IPS-11a (cell line): ENCODE results near the gene KCNMA1.

Experiments used
- H3K4me3 ChIP-seq: one replicate; pipeline ENCODE4 v1.5.1; 2013; ENCODE audit warnings: low read depth, low read length, control low read depth

The KCNMA1 gene

DNA sequence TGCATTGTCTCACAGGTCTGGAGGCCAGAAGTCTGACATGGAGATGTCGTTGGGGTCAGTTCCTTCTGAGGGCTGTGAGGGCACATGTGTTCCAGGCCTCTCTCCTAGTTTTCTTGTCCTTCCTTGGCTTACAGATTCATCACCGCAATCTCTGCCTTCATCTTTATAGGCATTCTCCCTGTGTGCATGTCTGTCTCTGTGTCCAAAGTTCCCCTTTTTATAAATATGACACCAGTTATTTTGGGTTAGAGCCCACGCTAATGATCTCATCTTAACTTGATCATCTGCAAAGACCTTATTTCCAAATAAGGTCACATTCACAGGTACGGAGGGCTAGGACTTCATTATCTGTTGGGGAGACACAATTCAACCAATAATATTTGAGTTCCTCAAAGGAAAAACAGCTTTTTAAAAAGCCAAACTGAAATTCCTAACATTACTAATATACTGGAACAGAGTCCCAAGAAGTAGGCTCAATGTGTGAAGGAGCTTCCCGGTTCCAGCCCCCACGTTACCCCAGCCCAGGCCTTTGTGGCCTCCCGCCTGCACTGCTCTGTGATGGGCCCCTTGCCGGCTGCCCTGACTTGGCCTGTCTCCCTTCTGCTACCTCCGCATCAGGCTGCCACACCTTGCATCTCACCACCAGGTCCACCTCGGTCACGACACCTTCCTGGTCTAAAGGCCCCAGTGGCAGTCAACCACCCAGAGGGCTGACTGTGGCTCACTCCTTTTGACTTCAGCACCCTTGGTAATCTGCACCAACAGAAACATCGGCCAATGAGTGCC is 142.7 kb downstream of the KCNMA1 start:
- H3K4me3 ChIP-seq, result no peak overlapping the region

DNA sequence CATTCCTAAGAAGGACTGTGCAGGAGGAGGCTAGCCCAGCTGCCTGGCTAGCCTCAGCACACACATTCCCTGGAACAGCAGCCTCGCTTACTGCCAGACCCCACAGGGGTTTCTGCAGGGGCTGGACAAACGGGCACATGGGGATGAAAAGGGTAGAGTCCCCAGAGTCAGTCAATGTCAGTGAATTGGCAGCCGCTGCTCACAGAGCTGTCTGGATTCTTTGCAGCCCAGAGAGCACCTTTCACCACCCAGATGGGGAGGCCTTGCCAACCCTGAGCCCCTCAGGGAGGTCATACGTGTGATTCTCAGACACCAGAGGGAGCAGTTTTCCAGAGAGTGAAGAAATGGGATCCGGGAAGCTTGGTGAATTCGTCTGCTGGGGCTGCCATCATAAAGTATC is 143.3 kb downstream of the KCNMA1 start:
- no peak overlapping the region for H3K4me3 ChIP-seq

DNA sequence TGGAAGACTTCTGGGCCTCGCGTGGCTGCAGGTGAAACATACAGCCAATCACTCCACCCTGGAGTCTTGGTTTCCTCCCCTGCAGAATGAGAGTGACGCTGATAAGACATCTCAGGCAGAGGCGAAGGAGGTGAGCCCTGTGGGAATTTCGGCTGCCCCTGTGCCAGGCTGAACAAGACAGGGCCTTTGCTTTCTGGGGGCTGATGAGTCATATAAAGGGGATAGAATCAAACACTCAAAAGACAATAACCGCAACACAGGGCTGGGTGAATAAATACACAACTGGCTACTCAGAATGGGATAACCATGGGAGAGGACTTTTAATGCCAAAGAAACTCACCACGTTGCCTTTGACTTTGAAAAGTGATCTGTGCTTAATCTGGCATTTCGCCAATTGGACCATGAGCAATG is 143.8 kb downstream of the KCNMA1 start:
- H3K4me3 ChIP-seq, result no peak overlapping the region

DNA sequence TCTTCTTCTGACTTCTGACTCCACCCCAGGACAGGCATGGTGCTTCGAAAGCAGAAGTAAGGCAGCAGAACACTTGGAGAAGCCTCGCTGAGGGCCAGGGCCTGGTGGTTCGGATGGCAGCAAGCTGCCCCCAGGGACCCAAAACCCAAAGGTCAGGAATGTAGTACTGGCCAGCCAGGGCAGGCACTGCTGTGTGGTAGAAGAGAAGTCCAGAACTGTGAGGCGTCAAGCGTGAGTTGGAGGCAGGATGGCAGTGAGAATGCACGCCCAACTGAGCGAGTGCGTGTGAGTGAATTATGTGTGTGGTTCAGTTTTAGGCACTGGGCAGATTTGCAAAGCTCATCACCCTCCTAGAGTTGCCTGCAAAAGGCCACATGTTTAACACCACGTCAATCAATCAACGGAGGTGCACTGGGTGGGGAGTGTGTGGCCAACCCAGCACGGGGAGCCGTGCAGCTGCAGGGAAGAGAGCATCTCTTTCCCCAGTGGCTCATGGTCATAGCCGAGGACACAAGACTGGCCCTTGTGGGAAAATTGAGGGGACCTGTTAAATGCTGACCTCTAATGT is 144.3 kb downstream of the KCNMA1 start:
- no peak overlapping the region for H3K4me3 ChIP-seq

DNA sequence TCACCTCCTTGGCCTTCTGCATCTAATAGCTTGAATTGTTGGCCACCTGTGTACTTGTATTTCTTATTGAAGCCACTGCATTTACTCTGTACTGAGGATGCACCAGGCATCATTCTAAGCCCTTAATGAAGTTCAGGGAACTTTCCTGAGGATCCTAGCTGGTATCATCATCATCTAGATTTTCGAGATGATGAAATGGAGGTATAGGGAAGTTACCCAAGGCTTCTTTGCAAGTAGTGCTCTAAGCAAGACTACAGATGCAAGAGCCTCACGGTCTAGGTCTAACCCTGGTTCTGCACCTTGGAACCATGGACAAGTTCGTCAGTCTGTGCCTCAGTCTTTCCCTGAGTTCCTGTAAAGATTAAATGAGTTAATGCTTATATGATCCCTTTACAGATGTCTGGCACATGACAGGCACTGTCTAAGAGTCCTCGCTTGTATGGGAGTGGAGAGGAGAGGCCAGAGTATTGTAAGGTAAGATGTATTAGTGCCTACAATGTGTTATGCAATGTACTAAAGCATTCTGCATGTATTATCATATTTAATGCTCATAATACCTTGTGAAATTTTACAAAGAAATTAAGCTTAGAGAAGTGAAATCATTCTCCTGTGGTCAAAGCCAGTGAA is 145.1 kb downstream of the KCNMA1 start:
- no peak overlapping the region for H3K4me3 ChIP-seq

DNA sequence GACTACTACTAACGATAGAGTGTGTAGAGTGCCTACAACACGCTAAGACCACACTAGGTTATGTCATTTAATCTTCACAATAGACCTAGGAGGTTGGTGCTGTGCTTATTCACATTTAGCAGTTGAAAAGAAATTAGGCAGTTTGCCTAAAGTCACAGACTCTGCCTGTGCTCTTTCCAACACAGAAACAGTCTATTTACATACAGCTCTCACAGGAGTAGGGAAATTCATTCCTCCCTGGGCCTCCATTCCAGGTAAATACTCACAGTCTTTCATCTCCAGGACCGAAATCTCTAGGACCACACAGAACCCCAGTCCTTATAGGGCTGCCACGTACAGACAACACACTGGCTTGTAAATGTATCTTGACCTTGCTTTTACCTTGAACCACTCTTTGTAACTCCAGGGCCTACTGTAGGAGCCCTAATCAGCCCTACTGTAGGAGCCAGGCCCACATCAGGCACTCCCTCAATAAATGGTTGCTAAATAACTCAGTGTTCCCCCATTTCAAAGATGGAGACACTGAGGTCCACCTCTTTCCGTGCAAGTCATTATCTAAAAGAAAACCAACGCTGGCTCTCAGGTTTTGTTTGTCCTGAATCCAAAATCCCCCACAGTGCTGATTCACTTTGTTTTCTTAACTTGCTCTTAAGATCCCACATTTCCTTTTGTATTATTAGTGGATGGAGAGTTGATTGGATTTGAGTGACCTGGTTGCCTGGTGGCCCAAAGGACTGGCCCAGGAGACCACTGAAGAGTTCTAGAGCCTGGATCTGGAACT is 146.9 kb downstream of the KCNMA1 start:
- H3K4me3 ChIP-seq, result no peak overlapping the region

DNA sequence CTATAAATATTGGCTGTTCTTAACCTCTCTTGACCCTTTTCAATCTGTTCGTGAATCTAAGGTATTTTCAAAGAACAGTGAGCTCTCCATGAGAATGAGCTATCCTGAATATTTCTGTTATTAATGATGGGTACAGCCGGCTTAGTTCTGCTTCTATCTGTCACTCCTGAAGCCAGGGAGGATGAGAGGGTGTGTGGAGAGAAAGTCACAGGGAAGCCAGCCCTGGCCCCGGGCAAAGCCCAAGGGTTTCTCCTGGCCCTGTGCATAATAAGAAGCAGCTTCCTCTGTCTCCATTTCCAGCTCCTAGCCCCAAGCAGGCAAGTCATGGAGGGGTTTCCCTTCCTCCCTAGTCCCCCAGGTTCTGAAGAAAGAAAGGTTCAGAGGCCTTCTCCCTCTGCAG is 151.1 kb downstream of the KCNMA1 start:
- H3K4me3 ChIP-seq, result no peak overlapping the region

DNA sequence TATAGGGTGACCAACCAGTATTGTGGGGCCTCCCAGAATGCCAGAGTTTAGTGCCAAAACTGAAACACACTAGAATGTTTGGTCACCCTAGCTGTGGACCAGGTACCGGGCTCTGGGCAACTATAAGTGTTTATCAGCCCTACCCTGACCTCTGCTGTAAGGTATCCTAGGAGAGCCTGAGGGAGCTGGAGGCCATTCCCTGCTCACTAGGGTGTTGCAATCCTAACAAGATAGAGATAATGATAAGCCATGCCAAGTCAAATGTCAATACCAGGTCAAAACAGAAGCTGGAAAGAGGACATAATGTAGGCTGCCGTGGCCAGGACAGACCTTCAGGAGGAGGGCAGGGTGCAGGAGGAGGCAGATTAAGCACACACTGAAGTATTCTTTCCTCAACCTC is 151.8 kb downstream of the KCNMA1 start:
- no peak overlapping the region for H3K4me3 ChIP-seq

DNA sequence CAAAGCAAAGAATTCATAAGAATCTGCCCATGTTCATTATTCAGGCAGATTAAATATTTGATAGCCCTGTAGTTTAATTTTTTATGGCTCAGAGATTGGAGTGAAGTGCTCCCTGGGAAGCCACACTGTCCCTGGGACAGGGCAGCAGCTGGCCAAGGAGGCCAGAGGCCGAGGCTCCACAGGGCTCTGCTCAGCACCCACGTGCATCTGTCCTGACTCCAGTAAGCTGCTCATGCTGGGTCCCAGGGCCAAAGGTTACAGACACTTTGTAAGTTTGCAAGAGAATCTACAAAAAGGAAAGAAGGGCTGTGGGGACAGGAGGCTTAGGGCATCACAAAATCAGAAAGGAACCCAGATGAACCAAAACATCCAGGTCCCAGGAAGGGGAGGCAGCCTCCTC is 155.5 kb downstream of the KCNMA1 start:
- no peak overlapping the region for H3K4me3 ChIP-seq

DNA sequence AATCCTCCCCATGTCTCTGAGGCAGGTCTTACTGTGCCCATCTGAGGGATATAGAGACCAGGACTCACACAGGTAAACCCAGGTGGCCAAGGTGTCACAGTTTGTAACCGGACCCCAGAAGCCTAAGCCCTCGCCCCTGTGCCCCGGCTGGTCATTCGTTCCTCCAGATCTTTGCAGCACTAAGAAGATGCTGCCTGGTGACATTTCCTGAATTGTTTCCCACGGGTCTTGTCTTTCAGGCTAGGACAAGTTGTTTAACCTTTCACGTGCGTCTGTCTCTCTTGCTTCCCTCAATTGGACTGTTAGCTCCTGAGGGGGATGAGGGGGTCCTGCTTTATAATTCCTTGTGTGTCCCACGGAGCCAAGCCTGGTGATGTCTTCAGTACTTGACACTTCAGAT is 158.0 kb downstream of the KCNMA1 start:
- no peak overlapping the region for H3K4me3 ChIP-seq

DNA sequence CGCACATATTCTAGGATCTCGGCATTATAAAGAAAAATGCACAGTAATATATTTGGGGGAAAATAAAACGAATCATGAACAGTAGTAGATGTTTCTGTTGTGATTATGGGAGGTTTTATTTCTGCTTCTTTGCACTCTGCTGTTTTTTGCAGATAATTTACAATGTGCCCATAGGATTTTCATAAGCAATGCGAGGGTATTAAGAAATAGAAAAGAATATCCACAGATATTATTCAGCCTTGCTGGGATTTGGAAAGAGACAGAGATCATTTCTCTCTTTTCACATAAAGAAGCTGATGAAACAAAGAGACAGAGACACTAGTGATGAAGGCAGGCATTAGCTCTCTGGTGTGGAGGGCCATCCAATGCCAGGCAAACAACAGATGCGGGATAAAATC is 158.6 kb downstream of the KCNMA1 start:
- H3K4me3 ChIP-seq, result no peak overlapping the region

DNA sequence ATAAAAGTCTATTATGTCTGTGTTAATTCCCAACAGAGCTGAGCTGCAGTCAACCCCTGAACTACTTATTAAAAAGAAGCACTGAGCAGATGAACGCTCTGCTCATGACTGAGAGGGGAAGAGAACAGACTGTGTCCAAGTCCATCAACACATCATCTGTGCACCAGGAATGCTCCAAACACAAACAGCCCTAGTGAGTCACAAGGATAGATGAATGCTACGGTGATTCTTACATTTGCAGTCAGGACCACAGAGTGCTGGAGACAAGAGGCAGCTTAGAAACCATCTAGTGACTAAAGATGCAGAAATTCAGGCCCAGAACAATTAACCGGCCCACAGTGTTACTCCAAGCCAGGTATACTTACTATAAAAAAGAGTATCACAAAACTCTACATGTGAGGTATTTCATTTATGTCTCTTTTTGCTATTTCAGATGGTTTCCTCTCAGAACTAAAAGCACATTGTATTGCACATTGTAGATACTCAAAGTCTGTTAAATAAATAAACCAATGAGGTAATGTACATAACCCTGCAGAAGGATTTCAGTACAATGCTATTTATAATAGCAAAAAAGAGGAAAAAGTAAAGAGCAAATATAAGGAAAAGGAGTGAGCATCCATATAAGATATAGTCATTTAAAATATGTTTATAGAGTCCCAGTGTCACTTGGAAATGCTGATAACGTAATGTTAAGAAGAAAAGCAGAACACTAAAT is 159.2 kb downstream of the KCNMA1 start:
- no peak overlapping the region for H3K4me3 ChIP-seq

DNA sequence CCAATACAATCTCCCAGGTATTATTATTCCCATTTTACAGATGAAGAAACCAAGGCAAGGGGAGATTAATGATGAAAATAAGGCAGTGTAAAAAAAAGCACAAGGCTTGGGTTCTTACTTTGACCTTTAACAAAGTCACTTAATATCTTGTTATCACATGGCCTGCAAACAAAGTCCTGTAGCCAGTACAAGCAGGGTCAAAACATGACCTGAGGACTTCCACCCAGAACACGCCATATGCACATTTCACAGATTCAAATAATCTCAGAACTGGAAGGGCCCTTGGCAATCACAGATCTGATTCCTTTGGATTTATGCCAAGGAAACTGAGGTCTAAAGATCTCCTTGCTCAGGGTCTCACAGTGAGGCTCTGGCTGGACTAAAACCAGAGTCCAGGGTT is 162.1 kb downstream of the KCNMA1 start:
- H3K4me3 ChIP-seq, result no peak overlapping the region

DNA sequence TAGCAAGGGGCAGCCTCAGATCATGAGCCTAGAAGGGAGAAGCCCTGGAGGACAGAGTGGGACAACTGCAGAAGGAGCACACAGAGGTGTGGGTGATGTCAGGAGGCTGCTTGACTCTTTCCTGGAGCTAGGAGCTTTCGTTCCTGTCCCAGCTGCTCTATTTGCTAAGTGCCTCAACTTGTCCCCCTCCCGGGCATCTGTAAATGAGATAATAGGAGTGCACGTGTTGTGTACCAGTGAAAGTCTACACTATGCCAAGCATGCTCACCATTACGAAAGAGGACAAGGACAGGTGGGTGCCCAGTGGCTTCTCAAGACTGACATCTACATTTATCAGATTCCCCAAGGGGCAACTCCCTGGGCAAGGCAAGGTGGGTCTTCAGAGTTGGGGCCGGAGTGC is 162.7 kb downstream of the KCNMA1 start:
- no peak overlapping the region for H3K4me3 ChIP-seq

DNA sequence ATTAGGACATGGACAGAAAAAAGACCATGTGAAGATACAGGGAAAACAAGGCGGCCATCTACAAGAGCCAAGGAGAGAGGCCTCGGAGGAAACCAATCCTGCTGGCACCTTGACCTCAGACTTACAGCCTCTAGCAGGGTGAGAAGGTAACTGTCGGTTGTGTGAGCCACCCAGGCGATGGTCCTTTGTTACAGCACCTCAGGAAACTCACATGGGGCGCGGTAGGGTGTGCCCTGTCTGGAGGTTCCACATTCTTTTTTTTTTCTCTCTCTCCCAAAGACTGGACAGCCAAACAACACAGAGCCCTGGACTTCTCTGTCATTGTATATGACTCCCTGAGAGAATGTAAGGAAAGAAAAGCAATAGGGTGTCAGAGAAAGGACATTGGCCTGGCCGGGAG is 163.2 kb downstream of the KCNMA1 start:
- no peak overlapping the region for H3K4me3 ChIP-seq

DNA sequence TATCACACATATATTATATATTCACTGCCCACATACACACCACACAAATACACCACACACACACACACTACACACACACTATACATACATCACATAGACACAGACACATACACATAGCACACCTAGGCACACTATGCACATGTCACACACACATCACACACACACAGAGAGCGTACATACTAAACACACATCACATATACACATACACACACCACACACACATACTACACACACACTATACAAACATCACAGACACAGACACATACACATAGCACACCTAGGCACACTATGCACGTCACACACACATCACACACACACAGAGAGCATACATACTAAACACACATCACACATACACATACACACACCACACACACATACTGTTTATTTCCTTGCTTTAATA is 165.5 kb downstream of the KCNMA1 start:
- no peak overlapping the region for H3K4me3 ChIP-seq

DNA sequence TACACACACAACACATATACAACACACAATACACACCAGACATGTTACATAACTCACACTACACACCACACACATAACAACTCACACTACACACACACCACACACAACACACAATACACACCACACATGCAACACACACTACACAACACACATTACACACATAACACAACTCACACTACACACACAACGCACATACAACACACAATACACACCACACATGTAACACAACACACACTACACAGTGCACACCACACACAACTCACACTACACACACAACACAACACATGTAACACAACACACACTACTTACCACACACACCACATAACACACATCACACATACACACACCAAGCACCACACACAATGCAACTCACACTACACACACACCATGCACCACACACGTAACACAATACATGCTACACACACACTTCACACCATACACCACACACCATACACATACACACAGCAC is 166.5 kb downstream of the KCNMA1 start:
- no peak overlapping the region for H3K4me3 ChIP-seq

DNA sequence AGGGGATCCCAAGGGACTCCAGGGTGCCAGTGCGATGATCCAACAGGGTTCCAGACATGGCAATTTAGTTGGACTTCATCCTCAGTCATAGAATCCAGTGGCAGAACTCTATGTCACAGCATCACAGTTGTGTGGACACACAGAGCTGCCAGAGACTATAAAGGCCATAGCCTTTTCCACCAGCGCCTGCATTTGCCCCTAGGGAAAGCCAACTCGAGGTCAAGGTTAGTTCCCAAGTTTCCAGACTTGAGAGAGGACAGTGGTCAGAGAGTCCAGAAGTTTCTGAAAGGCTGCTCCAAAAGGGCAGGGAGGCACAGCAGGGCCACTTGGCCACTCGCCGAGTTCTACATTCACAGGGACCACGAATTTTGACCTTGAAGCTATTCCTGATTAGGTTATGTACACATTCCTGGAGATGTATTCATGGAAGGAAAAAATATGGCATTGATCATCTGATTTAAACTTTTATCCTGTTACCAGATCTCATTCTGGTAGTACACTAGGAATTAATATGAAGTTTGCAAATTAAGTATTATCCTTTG is 170.1 kb downstream of the KCNMA1 start:
- H3K4me3 ChIP-seq, result no peak overlapping the region

DNA sequence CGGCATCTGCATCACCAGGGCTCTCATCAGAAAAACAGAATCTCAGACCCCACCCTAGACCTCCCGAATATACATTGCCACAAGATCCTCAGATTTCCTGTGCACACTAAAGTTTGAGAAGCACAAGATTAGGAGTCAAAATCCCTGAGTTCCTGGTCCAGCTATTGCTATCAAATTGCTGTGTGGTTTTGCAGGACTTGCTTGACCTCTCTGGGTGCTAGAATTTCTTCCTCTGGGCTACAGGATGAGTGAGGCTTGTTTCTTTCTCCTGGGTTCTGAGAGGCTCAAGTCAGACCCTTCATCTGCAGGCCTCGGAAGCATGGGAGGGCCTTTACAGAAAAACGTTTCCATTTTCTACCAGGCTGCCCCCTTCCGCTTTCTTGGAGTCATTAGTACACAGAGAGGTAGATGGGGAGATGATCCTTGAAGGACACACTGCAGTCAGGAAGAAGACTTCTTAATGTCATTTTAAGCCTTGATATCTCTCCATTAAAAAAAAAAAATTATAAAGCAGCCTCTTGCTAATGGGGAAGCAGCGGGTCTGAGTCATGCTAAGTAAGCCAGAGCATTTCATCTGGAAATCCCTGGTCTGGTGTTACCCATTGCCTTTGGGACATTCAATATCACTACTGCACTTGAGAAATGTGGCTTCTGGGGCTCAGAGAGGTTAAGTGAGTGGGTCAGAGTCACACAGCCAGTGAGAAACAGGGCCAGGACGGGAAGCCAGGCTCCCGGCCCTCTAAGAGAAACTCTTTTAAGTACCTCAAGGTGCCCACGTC is 173.5 kb downstream of the KCNMA1 start:
- no peak overlapping the region for H3K4me3 ChIP-seq

DNA sequence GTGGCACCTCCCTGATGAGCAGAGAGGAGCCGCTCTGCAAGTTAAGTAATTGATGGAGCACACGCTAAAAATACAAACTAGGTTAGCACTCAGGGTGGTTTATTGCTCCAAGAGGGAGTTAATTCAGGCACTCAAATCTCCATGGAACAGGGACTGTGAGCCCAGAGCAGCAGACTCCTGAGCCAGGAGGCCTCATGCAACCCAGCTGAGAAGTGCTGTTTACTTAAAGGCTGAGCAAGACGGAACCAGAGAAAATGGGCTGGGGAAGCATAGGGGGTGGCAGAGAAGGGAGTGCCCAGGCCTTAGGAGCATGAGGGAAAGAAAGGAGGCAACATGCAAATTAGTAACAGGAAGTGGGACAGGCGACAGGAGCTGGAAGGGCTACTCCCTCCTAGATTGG is 174.1 kb downstream of the KCNMA1 start:
- no peak overlapping the region for H3K4me3 ChIP-seq
